GM21825 (cell line): ENCODE measurements around the gene RARG.
"Not testable (repeated sequence)": the region's sequence is repeated elsewhere in the genome, so short reads cannot be mapped to it uniquely, and the experiment has no call there.

Source experiments
- ATAC-seq: cut with Tn5 transposase; IDR thresholded peaks from one replicate; pipeline ENCODE4 v1.9.1; 2021; ENCODE audit warnings: mild to moderate bottlenecking, moderate library complexity; ENCODE audit not compliant: unreplicated experiment

The RARG gene

GRCh38 chr12:53173085-53173715, 58.8 kb downstream of the RARG start:
- ATAC-seq = no peak

- no peak for ATAC-seq
Observed at GRCh38 chr12:53172352-53172751, 59.7 kb downstream of the RARG start.

GRCh38 chr12:53171725-53172329, 60.2 kb downstream of the RARG start:
- ATAC-seq = no peak

- no peak for ATAC-seq
Observed at GRCh38 chr12:53170876-53171724, 60.9 kb downstream of the RARG start.

GRCh38 chr12:53170215-53170614, 61.8 kb downstream of the RARG start:
- ATAC-seq = no peak

- ATAC-seq = no peak
Observed at GRCh38 chr12:53169644-53170043, 62.4 kb downstream of the RARG start.

GRCh38 chr12:53166837-53167236, 65.2 kb downstream of the RARG start:
- ATAC-seq = no peak

GRCh38 chr12:53163008-53163407, 69.0 kb downstream of the RARG start:
- not testable (repeated sequence) for ATAC-seq

- ATAC-seq = no peak
Observed at GRCh38 chr12:53161119-53161911, 70.7 kb downstream of the RARG start.

- no peak for ATAC-seq
Observed at GRCh38 chr12:53160673-53161072, 71.3 kb downstream of the RARG start.
